HTERT RPE-1 (cell line): ENCODE measurements around the gene HOXA7.

Source experiments
- in situ Hi-C: fragments of 300-500 bp; cut with MboI; formaldehyde crosslinking; loops from 4 replicates; pipeline ENCODE4 v1.14.3; 2020; ENCODE audit warnings: low sequenced_read_pairs

The HOXA7 gene

GRCh38 chr7:27160546-27161213 is 4.2 kb upstream of the HOXA7 start:
- in situ Hi-C loops, result no loop called here

- in situ Hi-C loops, result no loop called here
Observed at GRCh38 chr7:27160145-27160545, 3.7 kb upstream of the HOXA7 start.

GRCh38 chr7:27159266-27160144 is 3.0 kb upstream of the HOXA7 start:
- in situ Hi-C loops, result no loop called here

- in situ Hi-C loops, result no loop called here
Observed at GRCh38 chr7:27158436-27159265, 2.2 kb upstream of the HOXA7 start.

- in situ Hi-C loops, result no loop called here
Observed at GRCh38 chr7:27157702-27158431, 1.4 kb upstream of the HOXA7 start.

- in situ Hi-C loops, result no loop called here
Observed at GRCh38 chr7:27156916-27157701, 634 bp upstream of the HOXA7 start.

GRCh38 chr7:27155816-27156507 is 513 bp downstream of the HOXA7 start:
- in situ Hi-C loops, result no loop called here

- in situ Hi-C loops, result no loop called here
Observed at GRCh38 chr7:27154901-27155815, 1.3 kb downstream of the HOXA7 start.

- in situ Hi-C loops, result no loop called here
Observed at GRCh38 chr7:27154369-27154768, 2.1 kb downstream of the HOXA7 start.

- in situ Hi-C loops, result no loop called here
Observed at GRCh38 chr7:27153526-27153925, 2.9 kb downstream of the HOXA7 start.

GRCh38 chr7:27152816-27153442 is 3.5 kb downstream of the HOXA7 start:
- in situ Hi-C loops, result no loop called here

- in situ Hi-C loops, result no loop called here
Observed at GRCh38 chr7:27151931-27152815, 4.3 kb downstream of the HOXA7 start, which contains the start of gene HOXA3. Gene HOXA3 (minus strand): TSS chr7:27152583. CDS start chr7:27110640, 41,943 bp downstream.

GRCh38 chr7:27151341-27151930 is 5.0 kb downstream of the HOXA7 start:
- in situ Hi-C loops, result no loop called here

- in situ Hi-C loops, result no loop called here
Observed at GRCh38 chr7:27150568-27151340, 5.7 kb downstream of the HOXA7 start.

GRCh38 chr7:27149842-27150567 is 6.5 kb downstream of the HOXA7 start:
- in situ Hi-C loops, result no loop called here
